Ecto neural progenitor cell (in vitro differentiated cells): Measurements from ENCODE around the gene CTDP1.
"Not testable (repeated sequence)": the region's sequence is repeated elsewhere in the genome, so short reads cannot be mapped to it uniquely, and the experiment has no call there.

Experiments used
- DNase-seq: peaks from one replicate; pipeline ENCODE4 v3.0.0-alpha.2; 2018; ENCODE audit warnings: low spot score

The CTDP1 gene

GRCh38 chr18:79744625-79745024 is 65.0 kb downstream of the CTDP1 start:
- no peak for DNase-seq

DNA sequence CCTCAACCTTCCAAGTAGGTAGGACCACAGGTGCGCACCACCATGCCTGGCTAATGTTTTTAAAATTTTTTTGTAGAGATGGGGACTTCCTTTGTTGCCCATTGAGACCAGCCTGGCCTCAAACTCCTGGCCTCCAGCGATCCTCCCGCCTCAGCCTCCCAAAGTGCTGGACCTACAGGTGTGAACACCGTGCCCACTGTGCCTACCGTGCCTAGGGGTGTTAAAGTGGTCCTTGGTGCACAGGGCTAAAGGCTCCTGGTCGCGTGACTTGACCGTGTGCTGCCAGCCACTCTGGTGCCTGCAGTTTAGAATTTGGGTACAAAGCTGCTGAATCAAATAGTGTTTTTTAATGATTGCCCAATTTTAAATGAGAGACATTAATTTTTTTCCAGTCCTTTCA is 67.1 kb downstream of the CTDP1 start:
- DNase-seq: no peak

DNA sequence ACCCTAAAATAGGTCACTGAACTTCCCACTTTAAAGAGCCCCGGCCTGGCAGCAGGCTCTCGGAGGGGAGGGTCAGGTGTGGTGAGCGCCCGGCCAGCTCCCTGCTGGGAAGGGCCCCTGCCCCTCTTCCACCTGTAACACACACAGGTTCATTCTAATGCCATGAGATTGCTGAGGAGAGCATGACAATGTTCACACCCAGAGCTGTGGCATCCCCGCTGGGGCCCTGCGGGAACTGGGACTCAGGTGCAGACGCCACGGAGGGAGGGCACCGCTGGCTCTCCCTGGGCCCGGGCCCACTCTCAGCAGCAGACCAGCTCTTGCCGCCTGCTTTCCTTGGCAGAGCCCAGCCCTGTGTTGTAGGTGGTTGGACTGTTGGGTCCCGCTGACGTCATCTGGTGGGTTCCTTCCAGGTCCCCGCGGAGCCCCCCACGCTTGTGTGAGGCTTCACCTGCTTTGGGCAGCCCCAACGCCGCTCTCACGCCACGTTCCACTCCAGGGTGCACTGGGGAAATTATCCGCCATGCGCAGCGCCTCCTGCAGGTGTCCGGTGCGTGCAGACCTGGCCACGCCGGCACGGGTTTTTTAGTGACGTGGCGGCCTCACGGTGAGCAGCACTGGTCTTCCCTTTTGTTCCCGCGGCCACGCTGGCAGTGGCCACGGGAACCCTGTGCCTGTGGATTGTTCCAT is 67.7 kb downstream of the CTDP1 start:
- DNase-seq: no peak

DNA sequence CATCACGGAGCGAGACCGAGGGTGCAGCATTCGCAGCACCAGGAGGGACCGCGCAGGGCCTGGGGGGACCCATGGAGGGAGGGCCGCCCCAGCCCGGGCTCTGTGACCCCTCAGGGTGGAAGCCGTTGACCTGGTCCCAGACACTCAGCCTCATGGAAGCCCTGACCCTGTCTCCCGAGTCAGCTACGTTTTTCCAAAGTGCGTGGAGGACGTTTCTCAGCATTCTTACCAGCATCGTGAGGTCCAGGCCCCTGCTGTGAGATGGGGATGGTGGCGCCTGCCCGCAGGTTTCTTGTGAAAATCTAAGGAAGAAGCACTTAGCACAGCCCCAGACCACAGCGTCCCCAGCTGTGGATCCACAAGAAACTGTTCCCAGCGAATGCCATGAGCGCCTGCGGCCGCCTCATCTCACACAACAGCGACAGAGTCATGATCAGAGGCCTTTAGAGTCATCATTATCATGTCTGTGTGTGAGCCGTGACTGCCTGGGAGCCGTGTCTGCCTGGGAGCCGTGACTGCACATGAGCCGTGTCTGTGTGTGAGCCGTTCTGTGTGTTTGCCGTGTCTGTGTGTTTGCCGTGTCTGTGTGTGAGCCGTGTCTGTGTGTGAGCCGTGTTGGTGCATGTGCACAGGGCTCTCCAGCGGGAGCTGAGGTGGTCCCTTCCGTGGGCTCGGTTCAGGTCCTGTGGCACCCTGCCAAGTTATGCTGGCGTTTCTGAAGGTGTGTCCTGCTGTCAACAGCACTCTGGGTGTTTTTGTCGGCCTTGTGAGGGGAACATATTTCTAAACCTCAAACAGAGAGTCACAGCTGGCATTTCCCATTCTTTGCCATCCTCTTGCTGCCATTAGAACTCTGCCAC is 68.9 kb downstream of the CTDP1 start:
- DNase-seq: no peak

- no peak for DNase-seq
These were observed 69.9 kb downstream of the CTDP1 start for GRCh38 chr18:79749251-79750191.

DNA sequence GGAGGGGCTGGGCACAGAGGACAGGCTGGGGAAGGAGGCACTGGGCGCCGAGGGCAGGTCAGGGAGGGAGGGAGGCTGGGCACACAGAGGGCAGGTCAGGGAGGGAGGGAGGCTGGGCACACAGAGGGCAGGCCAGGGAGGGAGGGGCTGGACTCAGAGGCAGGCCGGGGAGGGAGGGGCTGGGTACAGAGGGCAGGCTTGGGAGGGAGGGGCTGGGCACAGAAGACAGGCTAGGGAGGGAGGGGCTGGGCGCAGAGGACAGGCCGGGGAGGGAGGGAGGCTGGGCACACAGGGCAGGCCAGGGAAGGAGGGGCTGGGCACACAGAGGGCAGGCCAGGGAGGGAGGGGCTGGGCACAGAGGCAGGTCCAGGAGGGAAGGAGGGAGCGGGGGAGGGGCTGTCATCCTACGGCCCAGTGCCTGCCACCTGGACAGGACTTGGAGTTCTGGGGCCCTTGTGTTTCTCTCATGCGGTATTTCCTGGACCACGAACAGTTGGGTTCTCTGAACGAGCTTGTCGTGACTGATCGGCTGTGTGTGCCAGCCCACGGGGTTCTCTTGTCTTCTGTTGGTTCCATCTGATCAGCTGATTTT is 71.5 kb downstream of the CTDP1 start:
- DNase-seq: no peak

DNA sequence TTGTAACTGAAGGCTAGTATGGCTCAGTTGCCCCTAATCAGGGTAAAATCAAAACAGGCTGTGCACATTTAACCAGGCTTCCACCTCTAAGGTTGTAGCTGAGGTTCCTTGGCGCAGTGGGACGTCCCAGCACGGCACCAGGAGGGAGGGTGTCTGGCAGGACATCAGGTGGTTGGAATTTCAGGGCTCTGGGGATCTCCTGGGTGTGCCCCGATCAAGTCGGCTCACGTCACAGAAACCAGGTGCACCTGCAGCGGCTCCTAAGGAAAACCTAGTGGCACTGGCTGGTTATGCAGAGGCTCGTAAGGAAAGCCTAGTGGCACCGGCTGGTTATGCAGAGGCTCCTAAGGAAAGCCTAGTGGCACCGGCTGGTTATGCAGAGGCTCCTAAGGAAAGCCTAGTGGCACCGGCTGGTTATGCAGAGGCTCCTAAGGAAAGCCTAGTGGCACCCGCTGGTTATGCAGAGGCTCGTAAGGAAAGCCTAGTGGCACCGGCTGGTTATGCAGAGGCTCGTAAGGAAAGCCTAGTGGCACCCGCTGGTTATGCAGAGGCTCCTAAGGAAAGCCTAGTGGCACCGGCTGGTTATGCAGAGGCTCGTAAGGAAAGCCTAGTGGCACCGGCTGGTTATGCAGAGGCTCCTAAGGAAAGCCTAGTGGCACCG is 72.4 kb downstream of the CTDP1 start:
- not testable (repeated sequence) for DNase-seq

DNA sequence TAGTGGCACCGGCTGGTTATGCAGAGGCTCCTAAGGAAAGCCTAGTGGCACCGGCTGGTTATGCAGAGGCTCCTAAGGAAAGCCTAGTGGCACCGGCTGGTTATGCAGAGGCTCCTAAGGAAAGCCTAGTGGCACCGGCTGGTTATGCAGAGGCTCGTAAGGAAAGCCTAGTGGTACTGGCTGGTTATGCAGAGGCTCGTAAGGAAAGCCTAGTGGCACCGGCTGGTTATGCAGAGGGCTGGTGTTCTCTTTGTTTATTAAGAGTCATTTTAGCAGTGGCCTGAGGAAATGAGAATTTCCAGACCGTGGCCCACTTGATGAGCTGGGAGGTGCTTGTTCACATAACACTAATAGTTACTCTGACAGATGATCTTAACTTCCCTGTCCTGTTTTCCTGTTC is 73.3 kb downstream of the CTDP1 start:
- DNase-seq: not testable (repeated sequence)

DNA sequence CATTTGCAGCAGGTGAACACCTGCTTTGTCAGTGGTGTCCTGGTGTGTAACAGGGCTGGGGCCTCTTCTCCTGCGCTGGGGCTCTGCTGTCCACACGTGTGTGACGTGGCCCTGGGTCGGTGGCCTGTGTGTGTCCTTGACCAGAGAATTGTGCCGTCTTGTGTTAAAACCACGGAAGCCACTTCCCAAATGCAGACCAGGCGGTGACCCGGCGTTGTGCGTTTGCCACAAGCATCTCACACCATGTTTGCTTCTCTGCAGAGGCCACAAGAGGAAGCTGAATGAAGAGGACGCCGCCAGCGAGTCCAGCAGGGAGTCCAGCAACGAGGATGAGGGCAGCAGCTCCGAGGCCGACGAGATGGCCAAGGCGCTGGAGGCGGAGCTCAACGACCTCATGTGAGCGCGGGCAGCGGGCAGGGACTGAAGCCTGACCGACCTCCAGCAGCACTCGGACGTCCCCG is 73.8 kb downstream of the CTDP1 start:
- no peak for DNase-seq

- no peak for DNase-seq
These were observed 74.6 kb downstream of the CTDP1 start for GRCh38 chr18:79754022-79754761.

DNA sequence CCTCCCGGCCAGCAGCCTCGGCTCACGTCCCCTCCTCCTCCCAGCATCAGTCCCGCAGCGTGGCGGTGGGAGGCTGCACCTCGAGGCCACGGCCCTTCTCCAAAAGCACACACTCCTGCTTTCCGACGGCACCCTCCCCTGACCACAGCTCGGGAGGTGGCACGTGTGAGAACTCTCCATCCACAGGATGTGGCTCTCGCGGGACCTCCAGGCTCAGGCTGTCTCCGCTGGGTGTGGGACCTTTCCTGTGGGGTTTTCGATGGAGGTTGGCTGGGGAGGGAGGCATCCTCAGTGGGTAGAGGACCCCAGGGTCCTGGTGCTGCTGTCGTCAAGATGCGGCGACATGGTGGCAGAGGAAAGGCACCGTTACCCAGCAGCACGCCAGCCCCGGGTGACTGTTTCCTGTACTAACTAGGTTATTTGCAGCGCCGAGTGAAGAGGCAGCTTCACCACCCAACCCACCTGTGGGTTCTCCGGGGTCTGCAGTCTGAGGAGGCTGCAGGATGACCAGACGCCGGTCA is 75.3 kb downstream of the CTDP1 start:
- DNase-seq: no peak

GRCh38 chr18:79755496-79756142 is 76.0 kb downstream of the CTDP1 start:
- no peak for DNase-seq

GRCh38 chr18:79756143-79756500 is 76.5 kb downstream of the CTDP1 start:
- no peak for DNase-seq

GRCh38 chr18:79756826-79757225 is 77.2 kb downstream of the CTDP1 start:
- DNase-seq: no peak

DNA sequence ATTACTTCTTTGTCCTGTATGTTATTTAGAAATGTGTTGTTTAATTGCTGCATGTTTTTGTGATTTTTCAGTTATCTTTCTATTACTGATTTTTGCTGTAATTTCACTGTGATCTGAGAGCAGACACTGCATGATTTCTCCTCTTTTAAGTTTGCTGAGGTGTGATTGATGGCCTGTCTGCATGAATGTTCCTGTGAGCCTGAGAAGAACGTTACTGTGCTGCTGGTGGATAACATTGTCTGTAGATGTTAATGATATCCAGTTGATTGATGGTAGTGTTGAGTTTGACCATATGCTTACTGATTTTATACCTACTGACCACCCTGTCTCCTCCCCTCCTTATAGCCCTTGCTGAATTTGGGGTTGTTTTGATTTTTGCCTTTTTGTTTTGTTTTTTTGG is 80.7 kb downstream of the CTDP1 start:
- no peak for DNase-seq

GRCh38 chr18:79760881-79761280 is 81.3 kb downstream of the CTDP1 start:
- no peak for DNase-seq

GRCh38 chr18:79763407-79763806 is 83.8 kb downstream of the CTDP1 start:
- no peak for DNase-seq

GRCh38 chr18:79764131-79764530 is 84.5 kb downstream of the CTDP1 start:
- DNase-seq: no peak

GRCh38 chr18:79765491-79766245 is 86.1 kb downstream of the CTDP1 start:
- no peak for DNase-seq
